Kidney (tissue), 14 donors: ENCODE results near the gene PCDH9. TPM values are rescaled to one million over a fixed set of nuclear protein-coding genes. Genes with fewer than 3 reads are reported as not detected.

Experiments
- DNase-seq, 5 donors: peaks; one replicate each; pipeline ENCODE4 v3.0.0-alpha.2; 2013 to 2020
- FAIRE-seq: peaks from 2 replicates; lab custom pipeline; 2012; peaks lifted over from hg19 to GRCh38; lab: Jason Lieb, UNC
- H3K27ac ChIP-seq, 2 donors: one replicate each; pipeline ENCODE4 v1.7.0; 2013; ENCODE audit warnings: low read depth in 2 of 2, low read length in 2 of 2, inconsistent platforms in 1 of 2
- H3K27me3 ChIP-seq: one replicate; pipeline ENCODE4 v1.7.1; 2013; ENCODE audit warnings: low read length, inconsistent platforms; ENCODE audit not compliant: control insufficient read depth, insufficient read depth
- H3K36me3 ChIP-seq, 3 donors: one replicate each; pipeline versions ENCODE4 v1.7.0 to v1.7.1; 2013; ENCODE audit warnings: low read length in 3 of 3, control low read depth in 1 of 3, inconsistent platforms in 1 of 3; ENCODE audit not compliant: insufficient read depth in 3 of 3, control insufficient read depth in 2 of 3
- H3K4me1 ChIP-seq, 3 donors: one replicate each; pipeline versions ENCODE4 v1.7.0 to v1.7.1; 2013; ENCODE audit warnings: low read length in 3 of 3, inconsistent platforms in 1 of 3, low read depth in 1 of 3; ENCODE audit not compliant: control insufficient read depth in 2 of 3, insufficient read depth in 2 of 3
- H3K4me3 ChIP-seq, 3 donors: one replicate each; pipeline versions ENCODE4 v1.7.0 to v1.8.1; 2013; ENCODE audit warnings: low read length in 3 of 3, control low read depth in 1 of 3, inconsistent platforms in 1 of 3
- H3K9ac ChIP-seq, 3 donors: one replicate each; pipeline versions ENCODE4 v1.7.0 to v1.7.1; 2013; ENCODE audit warnings: low read length in 3 of 3, control low read depth in 1 of 3, inconsistent platforms in 1 of 3
- H3K9me3 ChIP-seq, 3 donors: one replicate each; pipeline versions ENCODE4 v1.7.0 to v1.7.1; 2013; ENCODE audit warnings: low read length in 3 of 3, control low read depth in 1 of 3, inconsistent platforms in 1 of 3; ENCODE audit not compliant: control insufficient read depth in 2 of 3, insufficient read depth in 1 of 3
- intact Hi-C: fragments of 100-400 bp; cut with DNase I; formaldehyde crosslinking; loops from one replicate; pipeline ENCODE4 v1.11.1; 2022
- polyA plus RNA-seq: library from polyadenylated mRNA; stranded (reverse); fragments of 350-450 nt; fragmentation: Illumina TruSeq; extraction: RNeasy Lipid Tissue Mini Kit (QIAGEN cat#74804); gene quantifications from one replicate; pipeline ENCODE4 v1.2.3, GENCODE V29; 2014; ENCODE audit warnings: low read depth, low replicate concordance; ENCODE audit not compliant: insufficient read depth
- total RNA-seq: library from RNA; stranded (reverse); fragmentation: NEBNext Ultra II Directional; extraction: Animal tissue kit (Norgen Biotek cat#: 25700); gene quantifications from one replicate; pipeline ENCODE4 v1.2.1, GENCODE V29; 2021
- TF ChIP-seq, protein P1 (sequence below): IDR thresholded peaks from 3 replicates; pipeline ENCODE4 v1.5.1; 2012; ENCODE audit warnings: mild to moderate bottlenecking, moderate library complexity, borderline replicate concordance; ENCODE audit not compliant: insufficient read depth; ENCODE audit errors: extremely low read depth
- donor health status: control.
- donor health status: control.
- donor health status: control.
- donor health status: control.
- donor health status: control.
- donor health status: DM: yes; HTN: yes; CAD: no.
- donor health status: Normal renal cell carcinoma (clear cell type).

The PCDH9 gene
- total and polyA plus RNA-seq, 2 donors from 2014 or later = 1.6 to 9.5 TPM

DNA sequence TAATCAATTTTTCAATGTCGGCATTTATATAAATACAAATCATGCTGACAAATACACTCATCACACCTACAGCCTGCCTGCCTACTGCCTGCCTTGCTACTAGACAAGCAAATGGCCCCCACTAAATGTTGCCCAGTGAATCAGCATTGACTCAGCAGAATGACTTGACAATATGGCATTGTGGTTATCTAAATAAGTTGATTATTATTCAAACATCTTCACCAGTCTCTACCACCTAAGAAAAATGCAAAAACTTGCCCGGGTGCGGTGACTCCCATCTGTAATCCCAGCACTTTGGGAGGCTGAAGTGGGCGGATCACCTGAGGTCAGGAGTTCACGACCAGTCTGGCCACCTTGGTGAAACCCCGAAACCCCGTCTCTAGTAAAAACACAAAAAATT, 296.1 kb downstream of the PCDH9 start:
- no peak for FAIRE-seq
- TF ChIP-seq, protein P1, sequence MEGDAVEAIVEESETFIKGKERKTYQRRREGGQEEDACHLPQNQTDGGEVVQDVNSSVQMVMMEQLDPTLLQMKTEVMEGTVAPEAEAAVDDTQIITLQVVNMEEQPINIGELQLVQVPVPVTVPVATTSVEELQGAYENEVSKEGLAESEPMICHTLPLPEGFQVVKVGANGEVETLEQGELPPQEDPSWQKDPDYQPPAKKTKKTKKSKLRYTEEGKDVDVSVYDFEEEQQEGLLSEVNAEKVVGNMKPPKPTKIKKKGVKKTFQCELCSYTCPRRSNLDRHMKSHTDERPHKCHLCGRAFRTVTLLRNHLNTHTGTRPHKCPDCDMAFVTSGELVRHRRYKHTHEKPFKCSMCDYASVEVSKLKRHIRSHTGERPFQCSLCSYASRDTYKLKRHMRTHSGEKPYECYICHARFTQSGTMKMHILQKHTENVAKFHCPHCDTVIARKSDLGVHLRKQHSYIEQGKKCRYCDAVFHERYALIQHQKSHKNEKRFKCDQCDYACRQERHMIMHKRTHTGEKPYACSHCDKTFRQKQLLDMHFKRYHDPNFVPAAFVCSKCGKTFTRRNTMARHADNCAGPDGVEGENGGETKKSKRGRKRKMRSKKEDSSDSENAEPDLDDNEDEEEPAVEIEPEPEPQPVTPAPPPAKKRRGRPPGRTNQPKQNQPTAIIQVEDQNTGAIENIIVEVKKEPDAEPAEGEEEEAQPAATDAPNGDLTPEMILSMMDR = no peak
- no peak overlapping the region for H3K27ac ChIP-seq
- intact Hi-C loops = no loop called here
- H3K9ac ChIP-seq = no peak overlapping the region
- H3K4me3 ChIP-seq = no peak overlapping the region
- no peaks in the 10 kb centered on the region for H3K9me3 ChIP-seq
- no peaks in the 10 kb centered on the region for H3K4me1 ChIP-seq
- no peak for DNase-seq
- no peaks in the 10 kb centered on the region for H3K27me3 ChIP-seq
- H3K36me3 ChIP-seq = no peaks in the 10 kb centered on the region

GRCh38 chr13:66933527-66933926, 296.6 kb downstream of the PCDH9 start:
- Histone ChIP-seq H3K4me3 (no peak overlapping the region), H3K27ac (no peak overlapping the region), H3K9ac (no peak overlapping the region), H3K4me1 (no peaks in the 10 kb centered on the region), H3K9me3 (no peaks in the 10 kb centered on the region), H3K36me3 (no peaks in the 10 kb centered on the region), H3K27me3 (no peaks in the 10 kb centered on the region)
- intact Hi-C loops = no loop called here
- TF ChIP-seq, protein P1 = no peak
- DNase-seq (no peak), FAIRE-seq (no peak)

DNA sequence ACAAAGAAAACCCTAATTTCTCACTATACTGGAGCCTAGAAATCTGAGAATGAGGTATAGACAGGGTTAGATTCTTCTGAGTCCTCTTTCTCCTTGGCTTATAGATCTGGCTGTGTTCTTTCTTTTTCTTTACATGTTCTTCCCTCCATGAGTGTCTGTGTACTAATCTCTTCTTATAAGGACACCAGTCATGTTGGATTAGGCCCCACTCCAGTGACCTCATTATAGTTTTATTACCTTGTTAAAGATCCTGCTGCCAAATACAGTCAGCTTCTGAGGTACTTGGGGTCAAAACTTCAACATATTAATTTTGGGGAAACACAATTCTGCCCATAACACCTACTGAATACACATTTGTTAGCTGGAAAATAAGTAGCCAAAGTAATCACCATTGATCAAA, 302.6 kb downstream of the PCDH9 start:
- Histone ChIP-seq H3K36me3 (no peaks in the 10 kb centered on the region), H3K4me3 (no peak overlapping the region), H3K4me1 (no peaks in the 10 kb centered on the region), H3K9ac (no peak overlapping the region), H3K27ac (no peak overlapping the region), H3K27me3 (no peaks in the 10 kb centered on the region), H3K9me3 (no peaks in the 10 kb centered on the region)
- DNase-seq = no peak
- intact Hi-C loops = no loop called here
- FAIRE-seq = no peak
- TF ChIP-seq, protein P1 = no peak
